Neural cell (in vitro differentiated cells): Measurements from ENCODE around the gene LRRC71.

Experiments
- CTCF ChIP-seq: fragments of 450-650 bp; IDR thresholded peaks from 2 replicates; pipeline ENCODE4 v1.5.1; 2014; ENCODE audit warnings: antibody characterized with exemption, mild to moderate bottlenecking, moderate library complexity; ENCODE audit not compliant: poor library complexity, severe bottlenecking
- EP300 ChIP-seq: fragments of 450-650 bp; conservative IDR thresholded peaks from 2 replicates; pipeline ENCODE4 v1.6.1; 2014; ENCODE audit warnings: antibody characterized with exemption, mild to moderate bottlenecking, moderate library complexity; ENCODE audit not compliant: poor library complexity, severe bottlenecking
- EZH2 ChIP-seq: fragments of 200-600, 300-800 bp; shearing (Covaris generic), sonication (generic); IDR thresholded peaks from 2 replicates; pipeline ENCODE4 v1.6.1; 2014; ENCODE audit warnings: antibody characterized with exemption, low read length, borderline replicate concordance, mild to moderate bottlenecking; ENCODE audit not compliant: insufficient read depth, poor library complexity, severe bottlenecking
- MXI1 ChIP-seq: fragments of 450-650 bp; conservative IDR thresholded peaks from 2 replicates; pipeline ENCODE4 v1.6.1; 2014; ENCODE audit warnings: antibody characterized with exemption, mild to moderate bottlenecking; ENCODE audit not compliant: poor library complexity, severe bottlenecking
- POLR2AphosphoS5 ChIP-seq: IDR thresholded peaks from 2 replicates; pipeline ENCODE4 v1.6.1; 2012
- RAD21 ChIP-seq: fragments of 450-650 bp; conservative IDR thresholded peaks from 2 replicates; pipeline ENCODE4 v1.6.1; 2014; ENCODE audit warnings: antibody characterized with exemption, mild to moderate bottlenecking, moderate library complexity
- TAF1 ChIP-seq: IDR thresholded peaks from 2 replicates; pipeline ENCODE4 v1.6.1; 2012; ENCODE audit warnings: low read depth
- TF ChIP-seq, protein P1 (sequence below): IDR thresholded peaks from 2 replicates; pipeline ENCODE4 v1.6.1; 2012; ENCODE audit warnings: borderline replicate concordance

DNA sequence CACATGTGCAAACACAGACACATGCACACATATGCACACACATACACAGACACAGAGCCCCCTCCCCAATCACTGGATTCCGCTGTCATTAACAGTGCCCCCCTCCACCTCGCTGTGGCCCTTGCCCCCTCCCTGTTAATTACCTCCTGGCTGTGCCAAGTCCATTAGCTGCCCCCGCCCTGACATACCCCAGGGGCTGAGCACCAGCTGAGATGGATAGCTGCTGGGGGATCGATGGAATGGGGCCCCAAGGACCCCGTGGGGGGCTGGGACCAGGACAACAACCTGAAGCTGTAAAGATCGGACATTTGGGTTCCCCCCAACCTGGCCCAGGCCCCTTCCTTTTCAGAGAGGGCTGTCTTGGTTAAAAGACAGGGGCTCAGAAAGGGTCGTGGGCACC lies 36.5 kb upstream of the LRRC71 start:
- TF ChIP-seq CTCF: no peak
- TF ChIP-seq TAF1: no peak
- no peak for TF ChIP-seq RAD21
- TF ChIP-seq POLR2AphosphoS5: no peak
- TF ChIP-seq, protein P1, sequence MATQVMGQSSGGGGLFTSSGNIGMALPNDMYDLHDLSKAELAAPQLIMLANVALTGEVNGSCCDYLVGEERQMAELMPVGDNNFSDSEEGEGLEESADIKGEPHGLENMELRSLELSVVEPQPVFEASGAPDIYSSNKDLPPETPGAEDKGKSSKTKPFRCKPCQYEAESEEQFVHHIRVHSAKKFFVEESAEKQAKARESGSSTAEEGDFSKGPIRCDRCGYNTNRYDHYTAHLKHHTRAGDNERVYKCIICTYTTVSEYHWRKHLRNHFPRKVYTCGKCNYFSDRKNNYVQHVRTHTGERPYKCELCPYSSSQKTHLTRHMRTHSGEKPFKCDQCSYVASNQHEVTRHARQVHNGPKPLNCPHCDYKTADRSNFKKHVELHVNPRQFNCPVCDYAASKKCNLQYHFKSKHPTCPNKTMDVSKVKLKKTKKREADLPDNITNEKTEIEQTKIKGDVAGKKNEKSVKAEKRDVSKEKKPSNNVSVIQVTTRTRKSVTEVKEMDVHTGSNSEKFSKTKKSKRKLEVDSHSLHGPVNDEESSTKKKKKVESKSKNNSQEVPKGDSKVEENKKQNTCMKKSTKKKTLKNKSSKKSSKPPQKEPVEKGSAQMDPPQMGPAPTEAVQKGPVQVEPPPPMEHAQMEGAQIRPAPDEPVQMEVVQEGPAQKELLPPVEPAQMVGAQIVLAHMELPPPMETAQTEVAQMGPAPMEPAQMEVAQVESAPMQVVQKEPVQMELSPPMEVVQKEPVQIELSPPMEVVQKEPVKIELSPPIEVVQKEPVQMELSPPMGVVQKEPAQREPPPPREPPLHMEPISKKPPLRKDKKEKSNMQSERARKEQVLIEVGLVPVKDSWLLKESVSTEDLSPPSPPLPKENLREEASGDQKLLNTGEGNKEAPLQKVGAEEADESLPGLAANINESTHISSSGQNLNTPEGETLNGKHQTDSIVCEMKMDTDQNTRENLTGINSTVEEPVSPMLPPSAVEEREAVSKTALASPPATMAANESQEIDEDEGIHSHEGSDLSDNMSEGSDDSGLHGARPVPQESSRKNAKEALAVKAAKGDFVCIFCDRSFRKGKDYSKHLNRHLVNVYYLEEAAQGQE: no peak
- TF ChIP-seq EP300: no peak
- no peak for TF ChIP-seq MXI1
- TF ChIP-seq EZH2: no peak
